Liver (tissue), 9 donors: ENCODE data around the gene CSNK1G1. TPM values are rescaled to one million over a fixed set of nuclear protein-coding genes. Genes with fewer than 3 reads are reported as not detected.
"Not testable (repeated sequence)": the region's sequence is repeated elsewhere in the genome, so short reads cannot be mapped to it uniquely, and the experiment has no call there.

Source experiments
- DNase-seq: peaks from one replicate; pipeline ENCODE4 v3.0.0-alpha.2; 2017; ENCODE audit warnings: low spot score
- H3K27ac ChIP-seq, 2 donors: one replicate each; pipeline ENCODE4 v1.7.0; 2013; ENCODE audit warnings: inconsistent platforms in 2 of 2, low read length in 2 of 2, control low read depth in 1 of 2, low read depth in 1 of 2, mild to moderate bottlenecking in 1 of 2
- H3K27me3 ChIP-seq, 4 donors: one replicate each; pipeline versions ENCODE4 v1.6.1 to v1.7.0; 2013; ENCODE audit warnings: low read length in 3 of 4, inconsistent platforms in 1 of 4, mild to moderate bottlenecking in 1 of 4, moderate library complexity in 1 of 4; ENCODE audit not compliant: control insufficient read depth in 4 of 4, insufficient read depth in 4 of 4
- H3K36me3 ChIP-seq, 4 donors: one replicate each; pipeline versions ENCODE4 v1.6.1 to v1.7.0; 2013; ENCODE audit warnings: low read length in 3 of 4, mild to moderate bottlenecking in 3 of 4, low read depth in 1 of 4, moderate library complexity in 1 of 4; ENCODE audit not compliant: control insufficient read depth in 4 of 4, insufficient read depth in 3 of 4
- H3K4me1 ChIP-seq, 4 donors: one replicate each; pipeline versions ENCODE4 v1.6.1 to v1.7.0; 2013; ENCODE audit warnings: low read length in 3 of 4, mild to moderate bottlenecking in 3 of 4, moderate library complexity in 1 of 4; ENCODE audit not compliant: control insufficient read depth in 4 of 4, insufficient read depth in 4 of 4
- H3K4me3 ChIP-seq, 3 donors: one replicate each; pipeline versions ENCODE4 v1.6.1 to v1.7.0; 2013; ENCODE audit warnings: low read length in 3 of 3, control low read depth in 1 of 3, low read depth in 1 of 3, mild to moderate bottlenecking in 1 of 3
- H3K9ac ChIP-seq, 2 donors: one replicate each; pipeline ENCODE4 v1.7.0; 2013; ENCODE audit warnings: low read length in 2 of 2, mild to moderate bottlenecking in 2 of 2, moderate library complexity in 2 of 2, control low read depth in 1 of 2, low read depth in 1 of 2
- H3K9me3 ChIP-seq, 4 donors: one replicate each; pipeline versions ENCODE4 v1.6.1 to v1.7.0; 2013; ENCODE audit warnings: low read length in 3 of 4; ENCODE audit not compliant: control insufficient read depth in 4 of 4
- EGR1 ChIP-seq, 2 donors: IDR thresholded peaks; 2 replicates each; pipeline ENCODE4 v1.6.1; 2016 to 2018; ENCODE audit warnings: antibody characterized with exemption in 2 of 2, low read depth in 2 of 2
- FOXA1 ChIP-seq: IDR thresholded peaks from 2 replicates; pipeline ENCODE4 v1.6.1; 2016; ENCODE audit warnings: antibody characterized with exemption
- GABPA ChIP-seq, 2 donors: IDR thresholded peaks in 1 of 2; conservative IDR thresholded peaks in 1 of 2; 2 replicates each; pipeline ENCODE4 v1.6.1; 2016; ENCODE audit warnings: antibody characterized with exemption in 2 of 2, mild to moderate bottlenecking in 1 of 2, moderate library complexity in 1 of 2
- HNF4A ChIP-seq, 2 donors: conservative IDR thresholded peaks; 2 replicates each; pipeline ENCODE4 v1.6.1; 2016; ENCODE audit warnings: antibody characterized with exemption in 2 of 2, mild to moderate bottlenecking in 2 of 2
- HNF4G ChIP-seq: IDR thresholded peaks from 2 replicates; pipeline ENCODE4 v1.6.1; 2016; ENCODE audit warnings: antibody characterized with exemption
- NR2F2 ChIP-seq: IDR thresholded peaks from 2 replicates; pipeline ENCODE4 v1.6.1; 2016; ENCODE audit warnings: antibody characterized with exemption
- RAD21 ChIP-seq, 2 donors: IDR thresholded peaks; 2 replicates each; pipeline ENCODE4 v1.6.1; 2016; ENCODE audit warnings: antibody characterized with exemption in 2 of 2, mild to moderate bottlenecking in 2 of 2
- RXRA ChIP-seq, 2 donors: IDR thresholded peaks; 2 replicates each; pipeline ENCODE4 v1.6.1; 2017 to 2018; ENCODE audit warnings: antibody characterized with exemption in 2 of 2, mild to moderate bottlenecking in 1 of 2
- TAF1 ChIP-seq: conservative IDR thresholded peaks from 2 replicates; pipeline ENCODE4 v1.6.1; 2016; ENCODE audit warnings: antibody characterized with exemption, mild to moderate bottlenecking
- WGBS: extraction: QIAGEN DNeasy Blood & Tissue Kit; methylation state at CpG from one replicate; pipeline ENCODE4 v1.1.7; 2013; 5-methylcytosine and 5-hydroxymethylcytosine counted together
- polyA plus RNA-seq, 2 donors: library from polyadenylated mRNA; stranded (reverse) in 1 of 2; unstranded in 1 of 2; fragments of 200-250 nt in 1 of 2; fragments of >200 nt in 1 of 2; fragmentation: Nextera tagmentation in 1 of 2; extraction: Ambion mirVana in 1 of 2; gene quantifications; one replicate each; pipeline versions ENCODE4 v1.2.1 to v1.2.3, GENCODE V29; 2013 to 2015
- total RNA-seq, 2 donors: library from RNA; depleted of rRNA; stranded (reverse); fragments of >200 nt; gene quantifications; one replicate each; pipeline ENCODE4 v1.2.3, GENCODE V29; 2014
- TF ChIP-seq, protein P1 (sequence below): fragments of 150-350 bp; IDR thresholded peaks from 2 replicates; pipeline ENCODE4 v1.5.1; 2017; ENCODE audit warnings: improper control_type of control experiment, low read depth, low read length; ENCODE audit not compliant: missing input control
- TF ChIP-seq, protein P2 (sequence below): IDR thresholded peaks from 2 replicates; pipeline ENCODE4 v1.6.1; 2016; ENCODE audit warnings: antibody characterized with exemption
- TF ChIP-seq, protein P3 (sequence below): IDR thresholded peaks from 2 replicates; pipeline ENCODE4 v1.6.1; 2016; ENCODE audit warnings: antibody characterized with exemption
- TF ChIP-seq, protein P4 (sequence below): IDR thresholded peaks from 2 replicates; pipeline ENCODE4 v1.6.1; 2016; ENCODE audit warnings: antibody characterized with exemption
- donor health status: healthy.
- donor health status: healthy.
- donor health status: healthy.
- donor health status: healthy.
- donor health status: healthy.

CSNK1G1 gene
- total and polyA plus RNA-seq, 4 donors: 1.7 to 9.1 (median 5.8) TPM

DNA sequence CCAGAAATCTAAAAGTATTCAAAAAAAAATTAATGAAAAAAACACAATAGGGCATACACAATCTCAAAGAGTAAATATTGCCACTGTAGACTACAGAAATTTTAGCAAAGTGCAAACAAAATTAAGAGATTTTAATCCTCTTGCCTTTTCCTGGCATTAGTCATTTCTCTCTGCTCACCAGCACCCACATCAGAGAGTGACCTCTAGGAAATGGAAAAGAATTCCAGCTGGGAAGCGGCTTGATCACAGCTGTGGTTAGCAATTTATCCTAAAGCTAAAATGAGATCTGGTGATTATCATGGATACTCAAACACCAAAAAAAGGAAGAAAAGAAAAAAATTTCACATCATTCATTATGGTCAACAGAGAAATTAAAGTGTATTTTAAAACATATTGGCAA is 7.5 kb downstream of the CSNK1G1 start:
- Histone ChIP-seq H3K27ac (no peak overlapping the region), H3K27me3 (no peaks in the 10 kb centered on the region), H3K4me3 (no peak overlapping the region), H3K9me3 (no peaks in the 10 kb centered on the region), H3K36me3 (no peaks in the 10 kb centered on the region), H3K4me1 (peaks cover 0 to 8% (median 2%) of the 10 kb centered on the region in 4 donors), H3K9ac (no peak overlapping the region)
- WGBS: 90% methylated on average over 1 of the region's 1 CpG
- no peak for DNase-seq
- TF ChIP-seq RAD21 (IDR thresholded peaks at IDR 0.05): no peak
- TF ChIP-seq RXRA (IDR thresholded peaks at IDR 0.05): no peak
- TF ChIP-seq, protein P1, sequence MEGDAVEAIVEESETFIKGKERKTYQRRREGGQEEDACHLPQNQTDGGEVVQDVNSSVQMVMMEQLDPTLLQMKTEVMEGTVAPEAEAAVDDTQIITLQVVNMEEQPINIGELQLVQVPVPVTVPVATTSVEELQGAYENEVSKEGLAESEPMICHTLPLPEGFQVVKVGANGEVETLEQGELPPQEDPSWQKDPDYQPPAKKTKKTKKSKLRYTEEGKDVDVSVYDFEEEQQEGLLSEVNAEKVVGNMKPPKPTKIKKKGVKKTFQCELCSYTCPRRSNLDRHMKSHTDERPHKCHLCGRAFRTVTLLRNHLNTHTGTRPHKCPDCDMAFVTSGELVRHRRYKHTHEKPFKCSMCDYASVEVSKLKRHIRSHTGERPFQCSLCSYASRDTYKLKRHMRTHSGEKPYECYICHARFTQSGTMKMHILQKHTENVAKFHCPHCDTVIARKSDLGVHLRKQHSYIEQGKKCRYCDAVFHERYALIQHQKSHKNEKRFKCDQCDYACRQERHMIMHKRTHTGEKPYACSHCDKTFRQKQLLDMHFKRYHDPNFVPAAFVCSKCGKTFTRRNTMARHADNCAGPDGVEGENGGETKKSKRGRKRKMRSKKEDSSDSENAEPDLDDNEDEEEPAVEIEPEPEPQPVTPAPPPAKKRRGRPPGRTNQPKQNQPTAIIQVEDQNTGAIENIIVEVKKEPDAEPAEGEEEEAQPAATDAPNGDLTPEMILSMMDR: no peak
- TF ChIP-seq, protein P2, sequence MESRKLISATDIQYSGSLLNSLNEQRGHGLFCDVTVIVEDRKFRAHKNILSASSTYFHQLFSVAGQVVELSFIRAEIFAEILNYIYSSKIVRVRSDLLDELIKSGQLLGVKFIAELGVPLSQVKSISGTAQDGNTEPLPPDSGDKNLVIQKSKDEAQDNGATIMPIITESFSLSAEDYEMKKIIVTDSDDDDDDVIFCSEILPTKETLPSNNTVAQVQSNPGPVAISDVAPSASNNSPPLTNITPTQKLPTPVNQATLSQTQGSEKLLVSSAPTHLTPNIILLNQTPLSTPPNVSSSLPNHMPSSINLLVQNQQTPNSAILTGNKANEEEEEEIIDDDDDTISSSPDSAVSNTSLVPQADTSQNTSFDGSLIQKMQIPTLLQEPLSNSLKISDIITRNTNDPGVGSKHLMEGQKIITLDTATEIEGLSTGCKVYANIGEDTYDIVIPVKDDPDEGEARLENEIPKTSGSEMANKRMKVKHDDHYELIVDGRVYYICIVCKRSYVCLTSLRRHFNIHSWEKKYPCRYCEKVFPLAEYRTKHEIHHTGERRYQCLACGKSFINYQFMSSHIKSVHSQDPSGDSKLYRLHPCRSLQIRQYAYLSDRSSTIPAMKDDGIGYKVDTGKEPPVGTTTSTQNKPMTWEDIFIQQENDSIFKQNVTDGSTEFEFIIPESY: no peak
- no peak for TF ChIP-seq NR2F2
- no peak for TF ChIP-seq GABPA (IDR thresholded peaks at IDR 0.05 in 1 of 2, conservative IDR thresholded peaks at IDR 0.05 in 1 of 2)
- TF ChIP-seq, protein P3, sequence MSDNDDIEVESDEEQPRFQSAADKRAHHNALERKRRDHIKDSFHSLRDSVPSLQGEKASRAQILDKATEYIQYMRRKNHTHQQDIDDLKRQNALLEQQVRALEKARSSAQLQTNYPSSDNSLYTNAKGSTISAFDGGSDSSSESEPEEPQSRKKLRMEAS: no peak
- TF ChIP-seq, protein P4, sequence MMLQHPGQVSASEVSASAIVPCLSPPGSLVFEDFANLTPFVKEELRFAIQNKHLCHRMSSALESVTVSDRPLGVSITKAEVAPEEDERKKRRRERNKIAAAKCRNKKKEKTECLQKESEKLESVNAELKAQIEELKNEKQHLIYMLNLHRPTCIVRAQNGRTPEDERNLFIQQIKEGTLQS: no peak
- TF ChIP-seq HNF4G: no peak

DNA sequence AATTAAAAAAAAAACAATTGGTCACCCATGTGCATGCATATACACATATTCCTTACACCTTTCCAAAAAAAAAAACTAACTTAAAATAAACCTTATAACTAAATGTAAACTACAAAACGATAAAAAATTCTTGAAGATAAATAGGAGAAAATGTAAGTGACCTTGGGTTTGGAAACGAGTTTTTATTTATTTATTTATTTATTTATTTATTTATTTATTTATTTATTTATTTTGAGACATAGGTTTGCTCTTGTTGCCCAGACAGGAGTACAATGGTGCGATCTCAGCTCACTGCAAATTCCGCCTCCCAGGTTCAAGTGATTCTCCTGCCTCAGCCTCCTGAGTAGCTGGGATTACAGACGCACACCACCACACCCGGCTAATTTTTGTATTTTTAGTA is 9.7 kb downstream of the CSNK1G1 start:
- H3K4me3 ChIP-seq, H3K9ac ChIP-seq, H3K36me3 ChIP-seq, H3K27ac ChIP-seq, DNase-seq, H3K4me1 ChIP-seq, H3K9me3 ChIP-seq, H3K27me3 ChIP-seq: not testable (repeated sequence)
- WGBS: 95% methylated on average over 6 of the region's 6 CpGs

DNA sequence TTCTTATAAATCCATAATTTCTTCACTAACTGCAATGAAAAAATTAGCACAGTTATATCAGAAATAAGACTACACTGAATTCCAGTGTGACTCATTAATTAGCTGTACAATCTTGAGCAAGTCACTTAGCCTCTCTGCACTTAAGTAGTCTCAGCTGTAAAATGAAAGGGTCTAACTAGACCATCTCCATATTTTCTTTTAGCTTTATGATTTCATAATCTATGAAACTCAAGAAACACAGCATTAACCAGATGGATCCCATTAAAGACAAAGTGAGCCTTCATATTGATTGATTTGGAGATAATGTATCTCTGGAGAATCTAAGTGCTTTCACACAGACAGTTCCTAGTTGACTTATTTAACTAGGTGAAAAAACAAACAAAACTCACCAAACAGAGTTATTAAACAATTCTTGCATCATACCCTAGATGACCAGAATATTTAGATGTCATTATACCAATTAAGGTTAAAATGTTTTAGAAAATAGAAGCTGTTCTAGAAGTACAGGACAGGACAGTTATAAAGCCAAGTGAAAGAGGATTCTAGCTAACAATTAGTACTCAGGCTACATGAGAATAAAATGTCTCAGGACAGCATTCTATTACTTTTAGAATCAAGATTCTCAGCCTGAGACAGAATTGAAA is 11.2 kb downstream of the CSNK1G1 start:
- Histone ChIP-seq H3K4me3 (no peak overlapping the region), H3K9ac (no peak overlapping the region), H3K27me3 (no peaks in the 10 kb centered on the region), H3K9me3 (no peaks in the 10 kb centered on the region), H3K4me1 (peaks cover 0 to 8% (median 2%) of the 10 kb centered on the region in 4 donors), H3K27ac (no peak overlapping the region), H3K36me3 (peaks cover 0 to 5% (median 0%) of the 10 kb centered on the region in 4 donors)
- TF ChIP-seq, protein P3: no peak
- no peak for TF ChIP-seq HNF4A (conservative IDR thresholded peaks at IDR 0.05)
- TF ChIP-seq, protein P1: no peak
- TF ChIP-seq EGR1 (IDR thresholded peaks at IDR 0.05; ENCODE audit: low read depth in 2 of 2): no peak
- no peak for TF ChIP-seq TAF1
- TF ChIP-seq FOXA1: no peak
- DNase-seq: no peak
